KBM-7 (cell line): ENCODE results near the gene ANKRD26.

Experiments used
- DNase-seq: peaks from one replicate; pipeline ENCODE4 v3.0.0-alpha.2; 2015
- in situ Hi-C: fragments of 300-500 bp; cut with MboI; formaldehyde crosslinking; loops from 2 replicates; pipeline ENCODE4 v1.14.3; 2020; ENCODE audit warnings: low sequenced_read_pairs, low pct_unique_long_range_greater_than_20kb, mixed read lengths

ANKRD26 gene

DNA sequence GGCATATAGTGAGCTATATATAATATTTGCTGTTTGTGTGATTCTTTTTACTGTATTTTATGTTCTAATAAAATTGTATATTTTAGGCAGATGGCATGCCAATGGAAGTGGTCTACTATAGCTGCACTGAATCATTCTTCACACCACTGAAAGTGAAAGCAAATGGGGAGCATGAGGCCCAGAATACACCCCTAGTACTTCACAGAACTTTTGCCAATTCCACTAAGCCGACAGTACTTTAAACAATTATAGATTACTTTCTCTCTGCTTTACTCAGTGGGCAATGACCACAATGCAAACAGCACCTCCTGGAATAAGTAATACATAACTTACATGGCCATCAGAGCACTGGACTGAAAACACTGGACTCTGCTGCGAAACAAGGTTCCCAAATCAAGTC lies 70.2 kb downstream of the ANKRD26 start:
- in situ Hi-C loops: no loop called here
- no peak for DNase-seq

DNA sequence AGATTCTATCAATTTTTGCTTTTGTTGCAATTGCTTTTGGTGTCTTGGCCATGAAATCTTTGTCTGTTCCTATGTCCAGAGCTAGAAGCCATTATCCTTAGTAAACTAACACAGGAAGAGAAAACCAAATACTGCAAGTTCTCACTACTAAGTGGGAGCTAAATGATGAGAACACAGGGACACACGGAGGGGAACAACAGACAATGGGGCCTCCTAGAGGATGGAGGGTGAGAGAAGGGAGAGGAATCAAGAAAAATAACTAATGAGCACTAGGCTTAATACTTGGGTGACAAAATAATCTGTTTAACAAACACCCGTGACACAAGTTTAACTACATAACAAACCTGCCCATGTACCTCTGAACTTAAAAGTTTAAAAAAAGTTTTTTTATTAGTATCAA lies 78.2 kb downstream of the ANKRD26 start:
- in situ Hi-C loops: no loop called here
- no peak for DNase-seq

DNA sequence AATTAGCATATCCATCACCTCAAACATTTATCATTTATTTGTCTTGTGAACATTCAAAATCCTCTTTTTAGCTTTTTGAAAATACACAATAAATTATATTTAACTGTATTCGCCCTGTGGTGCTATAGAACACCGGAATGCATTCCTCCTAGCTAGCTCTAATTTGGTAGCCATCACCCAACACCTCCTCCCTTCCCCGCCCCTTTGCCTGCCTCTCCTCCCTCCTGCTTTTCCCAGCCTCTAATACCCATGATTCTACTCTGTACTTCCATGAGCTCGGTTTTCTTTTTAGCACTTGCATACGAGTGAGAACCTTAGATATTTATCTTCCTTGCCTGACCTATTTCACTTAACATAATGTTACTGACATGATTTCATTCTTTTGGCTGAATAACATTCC lies 80.1 kb downstream of the ANKRD26 start:
- no peak for DNase-seq
- in situ Hi-C loops: no loop called here

DNA sequence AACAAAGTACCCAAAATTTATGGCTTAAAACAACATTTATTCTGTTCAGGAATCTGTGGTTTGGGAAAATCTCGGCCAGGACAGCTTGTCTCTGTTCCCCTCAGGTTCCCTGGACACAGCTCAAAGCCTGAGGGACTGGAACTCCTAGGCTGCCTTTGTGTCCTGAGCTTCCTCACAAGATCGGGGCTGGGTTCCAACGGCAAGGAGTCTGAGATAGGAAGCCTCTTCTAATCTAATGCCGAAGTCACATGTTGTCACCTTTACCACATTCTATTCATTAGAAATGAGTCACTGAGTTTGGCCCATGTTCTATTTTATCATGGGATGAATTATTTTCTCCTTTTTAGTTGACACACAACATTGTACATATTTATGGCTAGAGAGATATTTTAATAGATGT lies 80.5 kb downstream of the ANKRD26 start:
- in situ Hi-C loops: no loop called here
- DNase-seq: no peak

DNA sequence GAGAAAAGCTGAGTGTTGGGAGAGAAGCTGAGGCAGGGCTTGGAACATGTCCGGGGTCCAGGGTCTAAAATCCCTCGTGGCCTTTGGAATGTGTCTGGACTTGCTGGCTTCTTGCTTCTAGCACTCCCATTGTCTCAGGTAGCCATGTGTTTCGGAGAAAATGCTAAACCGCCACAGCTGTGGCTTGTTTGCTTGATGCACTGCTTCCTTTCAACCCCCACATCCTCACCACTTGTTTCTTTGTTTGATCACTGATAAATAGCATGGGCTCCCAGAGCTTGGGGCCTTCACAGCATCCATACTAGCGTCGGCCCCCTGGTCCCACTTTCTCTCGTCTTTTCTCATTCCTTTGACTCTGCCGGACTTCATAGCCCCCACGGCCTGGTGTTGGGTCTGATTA lies 102.7 kb downstream of the ANKRD26 start:
- DNase-seq: no peak
- in situ Hi-C loops: no loop called here

DNA sequence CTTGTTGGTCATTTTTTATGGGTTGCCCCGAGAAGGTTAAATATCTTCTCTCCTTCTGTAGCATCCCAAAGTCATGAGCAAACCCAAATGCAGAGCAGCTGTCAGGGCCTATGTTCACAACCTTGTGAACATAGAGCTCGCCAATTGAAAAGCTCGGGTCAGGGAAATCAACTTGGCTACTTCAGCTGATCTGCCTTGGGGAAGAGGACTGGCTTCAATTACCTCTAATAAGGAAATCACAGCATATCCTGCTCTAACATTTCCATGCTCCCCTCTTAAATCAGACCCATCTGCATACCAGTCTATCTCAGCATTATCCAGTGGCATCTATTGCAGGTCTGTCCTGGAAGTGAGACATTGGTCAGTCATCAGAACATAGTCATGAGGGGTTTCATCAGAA lies 105.6 kb downstream of the ANKRD26 start:
- in situ Hi-C loops: no loop called here
- no peak for DNase-seq

DNA sequence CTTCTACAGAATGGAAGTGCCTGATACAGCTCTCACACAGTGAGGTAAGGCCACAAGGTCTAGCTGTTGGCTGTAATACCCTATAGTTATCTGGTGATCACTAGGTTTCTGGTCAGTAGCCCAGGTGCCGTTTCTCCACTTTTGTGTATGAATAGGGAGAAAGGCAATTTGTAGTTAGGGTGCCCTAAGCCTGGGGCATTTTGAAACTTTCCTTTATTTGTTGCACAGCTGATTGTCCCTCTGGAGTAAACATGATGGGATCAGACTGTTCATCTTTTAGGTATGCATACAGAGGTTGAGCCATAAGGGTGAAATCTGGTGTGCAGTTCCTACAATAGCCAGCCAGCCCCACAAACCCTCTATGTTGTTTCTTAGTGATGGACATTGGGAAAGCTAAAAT lies 112.4 kb downstream of the ANKRD26 start:
- in situ Hi-C loops: no loop called here
- no peak for DNase-seq

DNA sequence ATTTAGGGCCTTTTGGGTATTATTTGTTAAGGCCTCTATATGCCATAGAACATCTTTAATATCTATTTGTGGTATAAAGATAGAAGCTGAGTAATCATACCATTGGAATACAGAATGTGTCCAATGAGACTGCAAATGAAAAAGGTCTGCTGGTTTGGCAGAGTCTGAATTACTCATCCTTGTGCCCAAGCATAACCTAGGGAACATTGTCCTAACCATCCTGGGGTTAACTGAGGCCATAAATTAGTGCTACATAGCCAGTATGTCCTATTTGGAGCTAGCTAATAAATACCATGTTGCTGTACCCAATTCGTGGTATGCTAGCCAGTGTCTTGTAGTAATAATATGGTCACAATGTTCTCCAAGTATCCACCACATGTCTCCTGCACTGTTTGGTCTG lies 117.1 kb downstream of the ANKRD26 start:
- DNase-seq: no peak
- in situ Hi-C loops: no loop called here

DNA sequence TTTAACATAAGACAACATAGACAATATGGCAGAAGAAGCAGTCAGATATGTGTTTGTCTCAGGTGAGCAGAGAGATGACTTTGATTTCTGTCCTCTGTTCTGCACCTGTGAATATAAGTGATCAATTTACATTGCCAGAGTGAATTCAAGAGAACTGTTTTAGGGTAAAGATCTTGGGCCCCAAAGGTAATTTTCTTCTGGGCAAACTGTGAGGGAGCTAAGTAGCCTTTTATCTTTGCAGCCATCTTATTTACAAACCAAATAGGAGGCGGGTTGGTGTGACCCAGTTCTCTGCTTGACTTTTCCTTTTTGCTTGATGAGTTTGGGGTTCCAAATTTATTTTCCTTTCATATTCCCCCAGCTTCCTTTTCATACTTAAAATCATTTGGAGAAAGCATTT lies 118.2 kb downstream of the ANKRD26 start:
- no peak for DNase-seq
- in situ Hi-C loops: no loop called here

DNA sequence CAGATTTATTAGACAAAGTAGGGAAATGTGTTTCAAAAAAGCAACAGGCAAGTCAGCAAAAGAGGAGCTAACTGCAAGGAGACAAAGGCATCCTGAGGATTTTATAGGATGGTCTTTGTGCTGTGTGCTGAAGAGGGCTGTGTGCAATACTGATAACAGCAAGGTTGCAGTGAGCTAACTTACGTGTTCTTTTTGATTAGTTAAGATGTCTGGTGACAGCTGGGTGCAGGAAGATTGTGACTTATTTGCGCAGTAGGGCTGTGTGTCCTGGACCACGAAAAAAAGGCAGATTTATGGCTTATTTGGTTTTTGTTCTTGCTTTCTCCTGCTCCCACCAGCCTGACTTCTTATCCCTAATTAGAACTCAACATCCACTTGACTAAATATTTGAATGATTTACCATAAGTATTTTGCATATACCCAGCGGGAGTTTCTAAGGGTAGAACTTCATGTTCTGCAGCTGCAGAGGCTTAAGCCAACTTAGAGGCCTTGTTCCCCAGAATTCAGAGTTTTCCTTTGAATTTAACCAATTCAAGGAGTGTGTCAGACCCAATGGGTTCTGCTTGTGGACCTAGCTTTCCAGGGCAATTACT lies 119.0 kb downstream of the ANKRD26 start:
- in situ Hi-C loops: no loop called here
- no peak for DNase-seq

DNA sequence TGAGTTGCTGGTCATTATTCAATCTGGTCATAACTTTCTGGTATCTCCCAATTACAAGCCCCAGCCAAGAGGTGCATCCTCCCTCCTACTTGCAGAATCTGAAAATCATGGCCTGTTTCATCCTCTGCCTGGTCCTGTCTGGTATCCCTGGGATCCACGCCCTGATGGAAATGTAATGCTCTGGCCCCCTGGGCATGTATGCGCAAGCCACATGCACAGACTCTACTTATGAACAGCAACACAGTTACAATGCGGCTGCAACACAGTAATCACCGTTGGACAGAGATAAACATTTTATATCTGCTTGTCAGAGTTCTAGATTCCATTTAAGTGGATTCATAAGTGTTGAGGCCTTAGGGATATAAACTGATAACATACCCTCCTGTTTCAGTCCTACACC lies 121.8 kb downstream of the ANKRD26 start:
- in situ Hi-C loops: no loop called here
- no peak for DNase-seq

DNA sequence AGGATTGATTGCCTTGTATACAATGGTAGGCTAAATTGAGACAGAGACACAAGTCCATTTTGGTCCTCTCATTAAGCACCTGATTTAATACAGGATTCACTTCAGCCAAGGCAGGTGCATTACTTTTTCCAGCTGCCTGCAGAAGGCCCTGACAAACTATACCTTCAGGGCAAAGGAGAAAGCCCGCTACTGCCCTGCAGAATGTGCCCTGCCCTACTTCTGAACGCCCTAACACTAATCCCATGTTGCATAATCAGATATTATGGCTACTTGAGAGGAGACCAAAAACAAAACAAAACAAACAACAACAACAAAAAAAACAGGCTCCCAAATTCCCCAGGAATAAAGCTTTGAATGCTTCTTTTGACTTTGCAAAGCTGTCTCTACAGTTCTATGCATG lies 122.7 kb downstream of the ANKRD26 start:
- DNase-seq: no peak
- in situ Hi-C loops: no loop called here

DNA sequence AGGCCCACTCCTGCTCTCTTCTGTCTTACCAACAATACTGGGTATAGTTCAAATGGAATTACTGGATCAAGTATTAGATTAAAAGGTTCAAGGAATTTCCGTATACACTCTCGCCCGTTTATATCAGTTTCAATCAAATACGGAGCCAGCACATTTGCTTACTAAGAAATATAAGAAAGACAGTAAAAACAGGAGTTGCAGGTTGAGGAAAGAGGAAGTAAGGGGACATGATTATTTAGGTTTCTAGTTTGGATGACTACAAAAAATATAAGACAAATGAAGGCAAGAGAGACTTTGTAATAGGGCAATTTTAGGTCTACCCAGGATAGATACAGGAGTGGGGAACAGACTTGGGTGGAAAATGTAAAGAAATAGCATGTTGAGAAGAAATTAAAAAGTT lies 129.6 kb downstream of the ANKRD26 start:
- in situ Hi-C loops: no loop called here
- no peak for DNase-seq

DNA sequence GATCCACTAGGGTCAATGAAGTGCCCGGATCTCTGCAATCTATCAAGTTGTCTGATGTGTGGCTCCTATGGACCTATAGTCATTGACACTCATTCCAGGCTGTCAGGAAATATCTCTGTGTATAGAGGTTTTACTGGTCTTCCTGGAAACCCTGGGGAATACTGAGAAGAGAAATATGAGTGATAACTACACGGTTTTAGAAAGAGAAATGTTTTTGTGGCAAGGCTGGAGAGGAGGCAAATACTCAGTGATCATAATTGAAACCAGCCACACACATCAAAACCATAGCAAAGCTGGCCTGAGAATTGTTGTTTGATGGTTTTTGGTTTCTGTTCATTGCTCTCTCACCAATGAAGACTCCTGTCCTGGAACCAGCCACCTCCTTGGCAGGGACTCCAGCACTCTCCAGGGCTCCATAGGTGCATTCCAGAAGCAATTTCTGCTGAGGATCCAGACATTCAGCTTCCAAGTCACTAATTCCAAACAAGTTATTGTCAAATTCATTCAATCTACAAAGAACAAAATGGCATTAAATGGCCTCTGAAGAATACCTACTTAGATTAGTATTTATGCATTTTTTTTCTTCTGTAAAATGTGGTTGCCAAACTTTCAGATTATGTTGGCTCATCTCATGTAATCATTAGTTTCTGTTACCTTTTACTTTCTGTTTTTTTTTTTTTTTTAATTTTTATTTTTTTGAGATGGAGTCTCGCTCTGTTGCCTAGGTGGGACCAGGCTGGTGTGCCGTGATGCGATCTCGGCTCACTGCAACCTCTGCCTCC lies 131.0 kb downstream of the ANKRD26 start:
- DNase-seq: no peak
- in situ Hi-C loops: no loop called here

DNA sequence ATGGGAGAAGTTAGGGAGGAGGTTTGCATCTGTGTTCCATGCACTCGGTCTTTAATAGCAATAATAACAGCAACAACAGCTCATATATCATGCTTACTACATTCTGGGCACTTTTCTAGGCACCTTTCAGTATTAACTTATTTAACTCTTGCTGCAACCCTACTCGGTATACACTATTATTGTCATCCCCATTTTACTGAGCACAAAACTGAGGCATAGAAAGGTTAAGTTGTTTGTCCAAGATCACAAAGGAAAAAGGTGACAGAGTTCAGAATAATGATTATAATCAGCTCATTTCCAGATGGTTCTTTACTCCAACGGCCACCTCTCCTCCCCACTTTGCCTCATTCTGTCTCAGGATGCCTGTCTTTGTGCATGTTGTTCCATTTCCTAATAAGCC lies 137.5 kb downstream of the ANKRD26 start:
- in situ Hi-C loops: no loop called here
- no peak for DNase-seq

DNA sequence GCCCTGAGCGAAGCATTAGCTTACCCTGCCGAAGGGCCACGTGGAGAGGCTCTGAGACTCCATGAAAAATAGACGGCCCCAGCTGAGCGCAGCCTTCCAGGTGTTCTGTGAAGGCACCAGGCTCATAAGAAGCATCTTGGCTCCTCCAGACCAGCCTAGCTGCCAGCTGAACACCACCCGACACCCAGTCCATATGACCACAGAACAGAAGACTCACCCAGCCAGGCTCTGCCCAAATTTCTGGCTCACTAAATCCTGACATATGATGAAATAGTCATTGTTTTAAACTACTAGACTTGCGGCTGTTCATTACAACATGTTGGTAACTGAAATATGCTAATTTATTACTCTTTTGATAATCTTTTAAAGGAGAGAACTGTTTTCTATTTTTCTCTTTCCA lies 140.0 kb downstream of the ANKRD26 start:
- DNase-seq: no peak
- in situ Hi-C loops: no loop called here

DNA sequence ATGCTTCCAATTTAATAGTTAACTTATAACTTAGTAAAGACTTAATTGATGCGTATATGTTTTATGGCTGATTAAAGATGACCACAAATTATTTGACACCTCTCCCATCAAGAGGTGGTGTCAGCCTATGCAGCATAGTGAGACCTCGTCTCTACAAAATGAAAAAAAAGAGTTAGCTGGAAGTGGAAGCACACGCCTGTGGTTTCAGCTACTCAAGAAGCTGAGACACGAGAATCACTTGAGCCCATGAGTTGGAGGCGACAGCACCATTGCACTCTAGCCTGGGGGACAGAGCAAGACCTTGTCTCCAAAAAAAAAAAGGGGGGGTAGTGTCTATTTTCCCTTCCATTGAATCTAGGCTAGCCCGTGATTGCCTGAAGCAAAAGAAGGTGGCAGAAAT lies 140.5 kb downstream of the ANKRD26 start:
- no peak for DNase-seq
- in situ Hi-C loops: no loop called here
